ENCODE results near the gene ABCC4.
"Not testable (repeated sequence)": the region's sequence is repeated elsewhere in the genome, so short reads cannot be mapped to it uniquely, and the experiment has no call there.

Gene ABCC4

GRCh38 chr13:95228130-95228529, 73.1 kb downstream of the ABCC4 start:
- DNase-seq, result no peak

DNA sequence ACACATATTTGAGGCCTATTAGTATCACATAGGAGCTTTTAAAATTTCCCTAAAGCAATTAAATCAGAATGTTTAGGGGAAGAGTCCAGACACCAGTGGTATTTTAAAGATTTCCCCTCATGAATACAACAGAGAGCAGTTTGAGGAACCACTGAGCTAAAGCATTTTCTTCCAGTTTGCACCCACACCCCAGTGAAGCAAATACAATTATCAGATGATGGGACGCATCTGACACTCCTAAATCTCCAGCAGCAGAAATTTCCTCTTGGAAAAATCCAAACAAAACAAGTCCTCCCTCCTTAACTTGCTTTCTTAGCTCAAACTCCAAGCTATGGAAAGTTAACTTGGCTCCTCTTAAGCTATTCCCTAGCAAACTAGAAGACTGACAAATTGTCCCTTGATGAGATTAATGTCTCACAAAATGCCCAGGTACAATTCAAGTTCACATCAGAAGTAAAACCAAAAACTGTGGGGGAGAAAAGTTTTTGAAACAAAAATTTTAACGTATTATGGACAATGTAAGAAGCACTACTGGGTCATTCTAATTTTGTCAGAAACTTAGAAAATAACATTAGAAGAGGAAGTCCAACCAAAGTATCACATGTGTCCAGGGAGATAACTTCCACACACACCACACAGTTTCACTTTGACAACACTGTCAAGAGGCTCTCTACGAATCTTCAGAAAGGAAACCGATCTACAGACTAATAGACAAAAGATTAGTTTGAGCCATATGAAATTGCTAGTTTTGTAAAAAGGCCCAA, 74.1 kb downstream of the ABCC4 start:
- DNase-seq, result no peak

- no peak for DNase-seq
Observed at GRCh38 chr13:95226476-95226875, 74.8 kb downstream of the ABCC4 start.

DNA sequence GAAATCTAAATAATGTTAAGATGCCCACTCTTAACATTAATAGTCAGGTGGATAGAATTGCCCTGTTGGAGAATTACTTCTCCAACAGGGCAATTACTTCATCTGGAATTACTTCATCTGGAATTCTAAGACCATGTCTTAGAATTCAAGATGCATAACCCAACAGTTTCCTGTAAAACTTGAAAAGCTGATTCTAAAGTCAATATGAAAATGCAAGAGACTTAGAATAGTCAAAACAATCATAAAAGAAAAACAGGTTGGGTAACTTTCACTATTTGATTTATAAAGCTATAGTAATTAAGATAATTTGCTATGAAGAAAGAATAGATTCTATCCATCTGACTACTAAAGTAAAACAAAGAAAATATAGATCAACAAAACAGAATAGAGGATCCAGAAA, 75.2 kb downstream of the ABCC4 start:
- no peak for DNase-seq

DNA sequence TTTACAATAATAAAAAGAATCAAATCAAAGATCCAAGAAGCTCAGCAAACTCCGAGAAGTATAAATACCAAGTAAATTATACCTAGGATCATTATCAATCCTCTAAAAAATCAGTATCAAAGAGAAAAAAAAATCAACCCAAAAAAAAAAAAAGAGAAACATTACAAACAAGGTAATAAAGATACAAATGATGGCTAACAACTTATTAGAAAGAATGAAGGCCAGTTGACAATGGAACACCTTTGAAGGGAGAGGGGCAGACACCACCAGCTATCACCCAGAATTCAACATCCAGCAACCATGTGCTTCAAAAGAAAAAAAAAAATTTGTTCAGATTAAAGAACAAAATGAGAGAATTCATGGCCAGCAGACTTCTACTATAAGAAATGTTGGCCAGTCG, 77.2 kb downstream of the ABCC4 start:
- DNase-seq, result no peak

DNA sequence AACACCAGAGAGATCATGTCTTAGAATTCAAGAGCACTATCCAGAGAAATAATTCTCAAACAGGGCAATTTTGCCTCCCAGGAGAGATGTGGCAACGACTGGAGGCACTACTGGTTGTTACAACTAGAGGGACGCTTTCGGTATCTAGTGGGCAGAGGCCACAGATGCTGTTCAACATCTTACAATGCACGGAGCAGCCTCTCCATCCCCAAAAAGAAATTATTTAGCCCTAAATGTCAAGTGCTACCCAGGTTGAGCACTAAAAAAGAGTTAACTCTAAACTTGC, 78.6 kb downstream of the ABCC4 start:
- DNase-seq, result no peak

DNA sequence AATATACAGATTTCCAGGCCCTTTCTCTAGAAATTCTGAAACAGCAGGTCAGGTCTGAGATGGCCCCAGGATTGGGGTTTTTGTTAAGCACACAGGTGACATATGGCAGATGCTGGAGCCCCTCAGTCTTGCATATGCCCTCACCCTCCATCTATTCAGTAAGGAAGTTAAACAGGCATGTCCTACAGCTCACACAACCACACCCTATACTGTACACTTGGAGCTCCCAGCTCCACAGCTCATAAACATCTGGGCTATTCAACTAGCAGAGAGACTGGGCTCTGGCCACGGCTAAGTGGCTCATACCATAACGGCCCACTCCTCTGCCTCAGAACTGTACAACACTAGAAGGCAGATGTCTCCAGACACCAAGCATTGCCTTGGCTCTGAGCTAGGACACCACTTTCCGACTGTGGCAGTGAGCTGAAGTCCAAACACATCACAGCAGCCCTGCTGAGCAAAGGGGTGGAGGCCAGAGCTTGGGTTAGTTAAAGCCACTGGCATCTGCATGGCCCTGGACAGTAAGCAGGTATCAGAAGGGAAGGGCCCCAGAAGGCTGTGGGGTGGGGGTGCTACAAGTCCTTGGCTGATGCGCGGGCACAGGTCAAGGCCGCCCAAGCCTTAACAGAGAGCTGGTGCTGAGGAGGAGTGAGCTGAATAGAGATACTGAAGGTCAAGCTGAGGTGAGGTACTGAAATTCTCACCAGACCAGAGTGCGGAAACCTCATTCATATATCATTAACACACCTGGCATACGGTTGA, 79.1 kb downstream of the ABCC4 start:
- DNase-seq, result no peak

DNA sequence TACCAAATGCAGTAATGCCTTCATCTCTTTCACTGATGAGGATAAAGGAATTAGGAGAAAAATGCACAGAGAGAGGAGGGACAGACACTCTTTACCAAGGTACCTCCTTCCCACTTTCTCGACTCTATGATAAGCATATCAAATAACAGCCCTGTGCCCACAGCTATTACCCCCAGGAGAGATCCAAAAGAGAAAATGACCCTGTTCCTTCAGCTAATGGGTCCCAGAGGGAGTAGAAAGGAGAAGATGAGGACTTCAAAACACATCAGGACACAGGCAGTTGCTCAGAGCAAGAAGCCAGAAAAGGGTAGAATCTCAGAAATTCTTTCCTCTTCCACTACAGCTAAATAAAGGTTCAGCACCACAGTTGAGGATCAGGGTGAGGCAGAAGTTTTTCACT, 80.6 kb downstream of the ABCC4 start:
- no peak for DNase-seq

- DNase-seq, result no peak
Observed at GRCh38 chr13:95217920-95218830, 83.1 kb downstream of the ABCC4 start.

- no peak for DNase-seq
Observed at GRCh38 chr13:95216182-95216581, 85.1 kb downstream of the ABCC4 start.

DNA sequence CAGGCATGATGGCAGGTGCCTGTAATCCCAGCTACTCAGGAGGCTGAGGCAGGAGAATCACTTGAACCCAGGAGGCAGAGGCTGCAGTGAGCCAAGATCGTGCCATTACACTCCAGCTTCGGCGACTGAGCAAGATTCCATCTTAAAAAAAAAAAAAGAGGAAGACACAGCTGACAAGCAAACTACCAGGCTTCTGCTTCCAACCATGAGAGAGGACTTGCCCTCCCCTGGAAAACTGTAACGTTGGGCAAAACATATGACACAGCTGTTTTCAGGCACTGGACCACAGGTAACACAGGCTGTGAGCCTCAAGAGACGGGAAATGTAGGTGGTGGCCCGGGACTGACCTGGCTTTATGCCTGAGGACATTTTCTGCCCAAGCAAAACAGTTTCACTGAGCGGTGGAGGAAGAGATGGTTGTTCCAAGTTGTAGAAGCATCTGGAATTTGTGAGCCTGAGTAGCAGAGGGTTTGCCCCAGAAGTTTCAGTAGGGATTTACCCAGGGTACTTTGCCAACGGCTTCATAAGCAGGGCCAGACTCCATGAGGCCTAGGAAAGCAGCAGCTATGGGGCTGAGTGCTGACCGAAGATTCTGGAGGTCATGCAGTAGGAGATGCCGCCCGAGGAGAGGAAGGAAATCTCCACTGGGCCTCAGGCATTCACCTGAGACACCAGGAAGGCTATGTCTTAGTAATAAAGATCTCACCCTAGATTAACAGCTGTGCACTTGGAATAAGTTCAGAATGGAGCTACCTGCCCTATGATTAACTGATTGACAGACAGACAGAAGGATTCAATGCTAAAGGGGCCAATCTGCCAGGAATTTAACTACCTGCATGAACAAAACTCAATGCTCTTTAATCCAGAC, 88.0 kb downstream of the ABCC4 start:
- DNase-seq, result no peak

- no peak for DNase-seq
Observed at GRCh38 chr13:95209109-95209508, 92.1 kb downstream of the ABCC4 start.

DNA sequence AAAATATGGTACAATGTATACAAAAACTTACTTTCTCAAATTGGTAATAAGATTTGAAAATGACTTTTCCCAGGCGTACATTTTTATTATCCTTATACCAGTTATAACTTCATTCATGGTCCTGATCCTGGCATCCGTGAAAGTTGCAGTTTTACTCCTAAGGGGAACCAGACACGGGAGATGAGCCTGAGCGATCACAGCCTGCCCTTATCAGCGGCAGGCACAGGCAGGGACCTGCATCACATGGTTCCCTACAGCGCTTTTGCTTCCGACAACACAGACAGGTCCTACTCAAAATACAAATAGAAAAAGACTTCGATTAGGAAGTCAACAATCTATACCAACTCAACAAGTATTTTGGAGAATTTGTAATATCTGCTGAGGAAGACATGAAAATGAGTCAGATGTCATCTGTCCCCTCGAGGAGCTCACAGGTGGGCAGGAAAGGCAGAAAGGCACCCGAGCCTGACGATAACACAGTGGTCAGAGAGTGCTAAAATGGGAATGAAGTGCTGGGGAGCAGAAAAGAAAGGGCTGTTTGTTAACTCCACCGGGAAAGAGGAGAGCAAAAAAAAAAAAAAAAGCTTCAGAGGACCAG, 93.4 kb downstream of the ABCC4 start:
- no peak for DNase-seq

- no peak for DNase-seq
Observed at GRCh38 chr13:95206116-95206515, 95.1 kb downstream of the ABCC4 start.

DNA sequence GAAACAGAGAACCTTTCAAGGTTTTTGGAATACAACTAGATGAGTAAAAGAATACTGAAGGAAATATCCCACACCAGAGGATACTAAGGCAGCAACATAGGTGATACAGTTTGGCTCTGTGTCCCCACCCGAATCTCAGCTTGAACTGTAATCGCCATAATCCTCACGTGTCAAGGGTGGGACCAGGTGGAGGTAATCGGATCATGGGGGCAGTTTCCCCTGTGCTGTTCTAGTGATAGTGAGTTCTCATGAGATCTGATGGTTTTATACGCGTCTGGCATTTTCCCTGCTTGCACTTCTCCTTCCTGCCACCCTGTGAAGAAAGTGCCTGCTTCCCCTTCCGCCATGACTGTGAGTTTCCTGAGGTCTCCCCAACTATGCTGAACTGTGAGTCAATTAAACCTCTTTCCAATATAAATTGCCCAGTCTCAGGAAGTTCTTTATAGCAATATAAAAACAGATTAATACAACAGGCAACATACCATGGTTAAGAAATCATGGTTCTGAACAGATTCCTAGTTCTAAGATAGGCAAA, 97.0 kb downstream of the ABCC4 start:
- DNase-seq, result no peak

DNA sequence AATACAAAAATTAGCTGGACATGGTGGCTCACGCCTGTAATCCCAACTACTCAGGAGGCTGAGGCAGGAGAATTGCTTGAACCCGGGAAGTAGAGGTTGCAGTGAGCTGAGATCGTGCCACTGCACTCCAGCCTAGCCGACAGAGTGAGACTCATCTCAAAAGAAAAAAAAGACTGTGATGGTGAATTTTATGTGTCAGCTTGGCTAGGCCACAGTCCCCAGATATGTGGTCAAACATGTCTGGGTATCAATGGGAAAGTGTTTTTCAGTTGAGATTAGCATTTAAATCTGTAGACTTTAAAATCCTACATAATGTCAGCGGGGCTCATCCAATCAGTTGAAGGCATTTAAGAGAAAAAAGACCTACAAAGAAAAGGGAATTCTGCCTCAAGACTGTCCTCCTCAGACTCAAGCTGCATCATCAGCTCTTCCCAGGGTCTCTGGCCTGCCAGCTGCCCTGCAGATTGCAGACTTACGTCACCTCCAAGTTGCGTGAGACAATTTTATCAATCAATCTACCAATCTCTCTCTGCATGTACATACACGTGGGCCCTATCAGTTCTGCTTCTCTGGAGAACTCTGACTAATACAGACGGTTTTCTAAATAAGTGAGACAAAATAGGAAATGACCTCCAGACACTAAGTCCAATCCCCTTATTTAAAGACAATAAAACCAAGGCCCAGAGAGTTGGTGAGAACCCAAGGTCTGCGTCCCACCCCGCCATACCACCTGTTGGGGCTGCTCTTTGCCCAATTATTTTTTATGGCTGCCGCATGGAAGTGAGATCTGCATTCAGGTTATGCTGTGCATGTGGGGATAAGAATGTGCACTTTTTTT, 99.2 kb downstream of the ABCC4 start:
- DNase-seq, result no peak

DNA sequence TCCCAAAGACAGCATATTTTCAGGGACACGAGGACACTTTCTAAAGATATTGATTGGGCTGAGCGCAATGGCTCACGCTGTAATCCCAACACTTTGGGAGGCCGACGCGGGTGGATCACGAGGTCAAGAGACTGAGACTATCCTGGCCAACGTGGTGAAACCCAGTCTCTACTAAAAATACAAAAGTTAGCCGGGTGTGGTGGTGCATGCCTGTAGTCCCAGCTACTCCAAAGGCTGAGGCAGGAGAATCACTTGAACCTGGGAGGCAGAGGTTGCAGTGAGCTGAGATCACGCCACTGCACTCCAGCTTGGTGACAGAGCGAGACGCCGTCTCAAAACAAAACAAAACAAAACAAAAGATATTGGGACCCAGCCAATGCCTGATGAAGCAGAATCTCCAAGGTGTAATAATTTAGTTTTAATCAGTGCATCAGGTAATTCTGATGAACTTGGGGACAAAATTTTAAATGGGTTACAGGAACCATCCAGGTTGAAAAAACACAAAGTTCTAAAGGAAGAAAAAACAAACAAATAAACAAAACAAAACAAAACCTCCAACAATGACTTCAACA, 100.8 kb downstream of the ABCC4 start:
- not testable (repeated sequence) for DNase-seq

GRCh38 chr13:95199896-95200295, 101.4 kb downstream of the ABCC4 start:
- DNase-seq, result peak in 1 of 3 experiments; percentile 26

GRCh38 chr13:95198606-95199005, 102.6 kb downstream of the ABCC4 start:
- not testable (repeated sequence) for DNase-seq

- DNase-seq, result no peak
Observed at GRCh38 chr13:95197548-95197947, 103.7 kb downstream of the ABCC4 start.

DNA sequence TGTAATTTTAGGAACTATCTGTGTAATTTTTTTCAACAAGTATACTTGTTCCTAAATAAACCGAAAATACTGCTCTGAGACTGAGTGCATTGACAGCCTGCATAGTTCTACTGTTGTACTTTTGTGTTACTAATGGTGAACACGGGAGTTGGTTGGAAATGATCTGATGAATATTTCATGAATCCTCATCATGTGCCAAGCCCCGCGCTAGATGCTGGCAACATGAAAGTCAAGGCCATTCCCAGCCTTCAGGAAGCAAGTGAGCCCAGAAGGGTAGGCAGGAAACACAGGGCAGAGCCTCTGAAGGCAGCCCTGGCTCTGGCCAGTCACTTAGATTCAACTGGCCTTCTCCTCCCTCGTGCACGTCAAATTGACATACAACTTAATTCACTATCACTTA, 106.1 kb downstream of the ABCC4 start:
- no peak for DNase-seq

Measured in NCI-H1417 (cell line).